ENCODE data around the gene MYT1. TPM values are rescaled to one million over a fixed set of nuclear protein-coding genes. Genes with fewer than 3 reads are reported as not detected.

Gene MYT1
- total RNA-seq, 4 donors from 2014 or later, result 0.34 TPM; not detected in 3

- 62% methylated on average over 14 of the region's 24 CpGs for WGBS
- TF ChIP-seq POLR2A (IDR thresholded peaks at IDR 0.05) (no peak), EP300 (IDR thresholded peaks at IDR 0.05) (no peak), POLR2AphosphoS5 (IDR thresholded peaks at IDR 0.05) (no peak)
- TF ChIP-seq, protein P1, sequence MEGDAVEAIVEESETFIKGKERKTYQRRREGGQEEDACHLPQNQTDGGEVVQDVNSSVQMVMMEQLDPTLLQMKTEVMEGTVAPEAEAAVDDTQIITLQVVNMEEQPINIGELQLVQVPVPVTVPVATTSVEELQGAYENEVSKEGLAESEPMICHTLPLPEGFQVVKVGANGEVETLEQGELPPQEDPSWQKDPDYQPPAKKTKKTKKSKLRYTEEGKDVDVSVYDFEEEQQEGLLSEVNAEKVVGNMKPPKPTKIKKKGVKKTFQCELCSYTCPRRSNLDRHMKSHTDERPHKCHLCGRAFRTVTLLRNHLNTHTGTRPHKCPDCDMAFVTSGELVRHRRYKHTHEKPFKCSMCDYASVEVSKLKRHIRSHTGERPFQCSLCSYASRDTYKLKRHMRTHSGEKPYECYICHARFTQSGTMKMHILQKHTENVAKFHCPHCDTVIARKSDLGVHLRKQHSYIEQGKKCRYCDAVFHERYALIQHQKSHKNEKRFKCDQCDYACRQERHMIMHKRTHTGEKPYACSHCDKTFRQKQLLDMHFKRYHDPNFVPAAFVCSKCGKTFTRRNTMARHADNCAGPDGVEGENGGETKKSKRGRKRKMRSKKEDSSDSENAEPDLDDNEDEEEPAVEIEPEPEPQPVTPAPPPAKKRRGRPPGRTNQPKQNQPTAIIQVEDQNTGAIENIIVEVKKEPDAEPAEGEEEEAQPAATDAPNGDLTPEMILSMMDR (IDR thresholded peaks at IDR 0.05), result no peak
- no peaks in the 10 kb centered on the region for H3K9me3 ChIP-seq
Observed at GRCh38 chr20:64151633-64152530, 12.4 kb upstream of the MYT1 start.

GRCh38 chr20:64152906-64153305 lies 11.3 kb upstream of the MYT1 start:
- no peaks in the 10 kb centered on the region for H3K36me3 ChIP-seq
- H3K9me3 ChIP-seq, result no peaks in the 10 kb centered on the region
- no peak overlapping the region for H3K4me3 ChIP-seq
- H3K4me1 ChIP-seq, result no peaks in the 10 kb centered on the region
- no peak for DNase-seq (ENCODE audit: low spot score in 2 of 2)
- WGBS, result 87% methylated on average over 3 of the region's 9 CpGs
- H3K27me3 ChIP-seq, result peaks cover 43% of the 10 kb centered on the region
- TF ChIP-seq, protein P1 (IDR thresholded peaks at IDR 0.05), result no peak
- no peak for TF ChIP-seq POLR2A (IDR thresholded peaks at IDR 0.05)
- no peak for TF ChIP-seq EP300 (IDR thresholded peaks at IDR 0.05)
- TF ChIP-seq POLR2AphosphoS5 (IDR thresholded peaks at IDR 0.05), result no peak
- H3K27ac ChIP-seq, result no peak overlapping the region

More at GRCh38 chr20:64151633-64152530, 12.4 kb upstream of the MYT1 start:
- H3K27ac ChIP-seq, result no peak overlapping the region
- H3K4me3 ChIP-seq, result no peak overlapping the region
- H3K27me3 ChIP-seq, result peaks cover 48% of the 10 kb centered on the region
- DNase-seq (ENCODE audit: low spot score in 2 of 2), result no peak
- no peaks in the 10 kb centered on the region for H3K4me1 ChIP-seq
- no peaks in the 10 kb centered on the region for H3K36me3 ChIP-seq

GRCh38 chr20:64153410-64153809 lies 10.8 kb upstream of the MYT1 start:
- WGBS, result 64% methylated on average over 2 of the region's 2 CpGs
- H3K27ac ChIP-seq, result no peak overlapping the region
- no peaks in the 10 kb centered on the region for H3K9me3 ChIP-seq
- H3K27me3 ChIP-seq, result peaks cover 46% of the 10 kb centered on the region
- TF ChIP-seq, protein P1 (IDR thresholded peaks at IDR 0.05), result no peak
- no peak for TF ChIP-seq EP300 (IDR thresholded peaks at IDR 0.05)
- no peak for TF ChIP-seq POLR2AphosphoS5 (IDR thresholded peaks at IDR 0.05)
- TF ChIP-seq POLR2A (IDR thresholded peaks at IDR 0.05), result no peak
- H3K4me3 ChIP-seq, result no peak overlapping the region
- H3K36me3 ChIP-seq, result no peaks in the 10 kb centered on the region
- no peaks in the 10 kb centered on the region for H3K4me1 ChIP-seq
- no peak for DNase-seq (ENCODE audit: low spot score in 2 of 2)

- TF ChIP-seq POLR2AphosphoS5 (IDR thresholded peaks at IDR 0.05), result no peak
- TF ChIP-seq EP300 (IDR thresholded peaks at IDR 0.05), result no peak
- TF ChIP-seq, protein P1 (IDR thresholded peaks at IDR 0.05), result no peak
- no peak for TF ChIP-seq POLR2A (IDR thresholded peaks at IDR 0.05)
- Histone ChIP-seq H3K4me1 (no peaks in the 10 kb centered on the region), H3K9me3 (no peaks in the 10 kb centered on the region), H3K27me3 (peaks cover 53% of the 10 kb centered on the region), H3K4me3 (no peak overlapping the region), H3K36me3 (no peaks in the 10 kb centered on the region), H3K27ac (no peak overlapping the region)
- no peak for DNase-seq (ENCODE audit: low spot score in 2 of 2)
- WGBS, result 92% methylated on average over 10 of the region's 20 CpGs
Observed at GRCh38 chr20:64153861-64154589, 10.2 kb upstream of the MYT1 start.
